ENCODE results near the gene HOXA10.

Gene HOXA10

DNA sequence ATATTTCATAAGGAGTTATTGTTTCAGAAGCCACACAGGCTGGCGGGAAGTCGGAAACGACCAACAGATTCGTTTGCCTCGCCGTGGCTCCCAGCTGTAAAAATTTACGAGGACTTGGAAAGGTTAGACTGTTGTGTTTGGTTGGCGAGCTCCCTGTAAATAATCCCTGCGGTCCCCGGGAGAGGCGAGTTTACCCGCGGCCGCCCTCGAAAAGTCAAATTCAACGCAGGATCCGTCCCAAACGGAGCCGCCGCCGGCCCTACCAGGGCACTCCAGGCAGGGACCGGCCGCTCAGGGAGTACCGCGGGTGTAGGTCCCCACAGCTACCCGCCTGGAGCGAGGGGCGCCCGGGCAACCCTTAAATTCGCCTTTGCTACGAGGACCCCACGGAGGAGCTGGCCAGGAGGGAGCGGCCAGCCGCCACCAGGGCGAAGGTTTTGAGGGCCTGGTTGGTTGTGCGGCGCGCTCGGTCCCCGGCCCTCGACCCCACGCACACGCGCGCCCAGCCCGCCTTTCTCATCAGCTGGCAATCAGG, 8.1 kb downstream of the HOXA10 start:
- no peak for DNase-seq (ENCODE audit: low spot score)

DNA sequence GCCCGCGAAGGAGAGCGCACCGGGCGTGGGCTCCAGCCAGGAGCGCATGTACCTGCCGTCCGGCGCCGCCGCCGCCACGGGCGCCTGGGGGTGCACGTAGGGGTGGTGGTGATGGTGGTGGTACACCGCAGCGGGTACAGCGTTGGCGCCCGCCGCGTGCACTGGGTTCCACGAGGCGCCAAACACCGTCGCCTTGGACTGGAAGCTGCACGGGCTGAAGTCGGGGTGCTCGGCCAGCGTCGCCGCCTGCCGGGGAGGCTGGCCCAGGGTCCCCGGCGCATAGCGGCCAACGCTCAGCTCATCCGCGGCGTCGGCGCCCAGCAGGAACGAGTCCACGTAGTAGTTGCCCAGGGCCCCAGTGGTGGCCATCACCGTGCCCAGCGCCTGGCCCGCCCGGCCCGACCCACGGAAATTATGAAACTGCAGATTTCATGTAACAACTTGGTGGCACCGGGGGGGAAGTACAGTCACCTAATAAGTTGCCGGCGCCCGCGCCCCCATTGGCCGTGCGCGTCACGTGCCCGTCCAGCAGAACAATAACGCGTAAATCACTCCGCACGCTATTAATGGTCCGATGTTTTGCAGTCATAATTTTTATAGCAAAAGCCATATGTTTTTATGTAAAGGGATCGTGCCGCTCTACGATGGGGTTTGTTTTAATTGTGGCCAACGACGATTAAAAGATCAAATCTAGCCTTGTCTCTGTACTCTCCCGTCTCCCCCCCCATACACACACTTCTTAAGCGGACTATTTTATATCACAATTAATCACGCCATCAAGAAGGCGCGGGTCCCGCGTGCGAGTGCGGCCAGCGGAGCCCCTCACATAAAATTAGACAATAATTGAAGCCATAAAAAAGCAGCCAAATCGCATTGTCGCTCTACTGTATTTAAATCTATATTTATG, 8.8 kb downstream of the HOXA10 start, which contains the start of gene HOXA9:
Gene HOXA9, minus strand, starts transcription at position 449 of the 907 bp plus-strand sequence. Its CDS starts 80 bp downstream, at position 369.
- peak; percentile 84 for DNase-seq (ENCODE audit: low spot score)

DNA sequence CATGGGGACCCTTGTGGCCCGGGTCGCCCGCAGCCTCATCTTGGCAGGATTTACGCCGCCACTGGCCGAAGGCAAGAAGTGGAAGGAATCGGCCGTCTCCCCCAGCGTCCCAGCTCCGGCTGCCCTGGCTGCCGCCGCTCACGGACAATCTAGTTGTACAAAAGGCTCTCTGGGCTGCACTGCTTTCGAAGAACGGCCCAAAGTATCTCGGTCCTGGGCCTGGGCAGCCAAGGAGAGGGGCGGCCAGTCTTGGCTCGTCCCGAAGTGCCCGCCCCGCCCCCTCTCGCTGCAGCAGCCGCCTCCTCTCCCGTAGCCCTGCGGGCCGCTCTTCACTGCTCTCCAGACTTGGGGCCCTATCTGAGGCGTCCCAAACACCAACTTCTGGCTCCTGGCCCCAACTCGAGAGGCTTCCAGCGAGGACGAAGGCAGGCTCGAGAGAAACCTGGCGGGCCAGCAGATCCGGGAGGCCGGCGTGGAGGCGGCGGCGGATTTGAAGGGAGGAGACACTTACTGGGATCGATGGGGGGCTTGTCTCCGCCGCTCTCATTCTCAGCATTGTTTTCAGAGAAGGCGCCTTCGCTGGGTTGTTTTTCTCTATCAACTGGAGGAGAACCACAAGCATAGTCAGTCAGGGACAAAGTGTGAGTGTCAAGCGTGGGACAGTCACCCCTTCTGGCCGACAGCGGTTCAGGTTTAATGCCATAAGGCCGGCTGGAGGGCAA, 9.6 kb downstream of the HOXA10 start:
- DNase-seq (ENCODE audit: low spot score), result no peak

DNA sequence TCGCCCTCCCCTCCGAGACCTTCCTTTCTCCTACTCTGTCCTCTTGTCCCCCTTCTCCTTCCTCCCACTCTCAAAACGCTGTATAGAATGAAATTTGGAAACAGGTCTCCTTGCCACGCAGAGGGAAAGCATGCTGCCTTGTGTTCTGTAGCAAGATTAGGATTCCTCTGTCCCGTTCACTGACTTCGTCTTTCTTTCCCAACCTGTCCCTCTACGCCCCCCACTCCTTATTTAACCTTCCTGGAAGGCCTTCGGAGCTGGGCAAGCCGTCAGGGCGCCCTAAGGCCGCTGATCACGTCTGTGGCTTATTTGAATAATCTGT, 10.1 kb downstream of the HOXA10 start:
- no peak for DNase-seq (ENCODE audit: low spot score)

DNA sequence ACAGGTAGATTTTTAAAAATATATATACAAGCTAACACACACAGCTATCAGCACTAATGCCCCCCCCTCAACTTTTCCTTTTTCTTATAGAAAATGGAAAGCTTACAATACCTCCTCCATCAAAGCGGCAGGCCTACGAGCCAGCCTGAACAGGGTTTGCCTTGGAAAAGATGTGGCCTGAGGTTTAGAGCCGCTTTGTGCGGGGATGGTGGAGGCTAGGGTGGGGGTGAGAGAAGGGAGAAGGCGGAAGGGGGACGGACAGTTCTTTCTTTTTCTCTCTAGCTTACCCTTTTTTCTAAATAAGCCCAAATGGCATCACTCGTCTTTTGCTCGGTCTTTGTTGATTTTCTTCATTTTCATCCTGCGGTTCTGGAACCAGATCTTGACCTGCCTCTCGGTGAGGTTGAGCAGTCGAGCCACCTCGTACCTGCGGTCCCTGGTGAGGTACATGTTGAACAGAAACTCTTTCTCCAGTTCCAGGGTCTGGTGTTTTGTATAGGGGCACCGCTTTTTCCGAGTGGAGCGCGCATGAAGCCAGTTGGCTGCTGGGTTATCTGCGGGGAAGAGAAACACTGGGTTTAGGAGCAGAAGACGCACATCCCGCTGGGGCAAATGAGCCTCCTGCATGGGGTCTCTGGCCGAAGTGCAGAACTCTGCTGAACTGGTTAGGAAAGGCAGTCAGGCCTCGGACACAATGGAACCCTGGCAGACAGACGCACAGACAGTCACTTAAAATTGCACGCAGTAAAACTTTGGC, 10.7 kb downstream of the HOXA10 start:
- DNase-seq (ENCODE audit: low spot score), result no peak

DNA sequence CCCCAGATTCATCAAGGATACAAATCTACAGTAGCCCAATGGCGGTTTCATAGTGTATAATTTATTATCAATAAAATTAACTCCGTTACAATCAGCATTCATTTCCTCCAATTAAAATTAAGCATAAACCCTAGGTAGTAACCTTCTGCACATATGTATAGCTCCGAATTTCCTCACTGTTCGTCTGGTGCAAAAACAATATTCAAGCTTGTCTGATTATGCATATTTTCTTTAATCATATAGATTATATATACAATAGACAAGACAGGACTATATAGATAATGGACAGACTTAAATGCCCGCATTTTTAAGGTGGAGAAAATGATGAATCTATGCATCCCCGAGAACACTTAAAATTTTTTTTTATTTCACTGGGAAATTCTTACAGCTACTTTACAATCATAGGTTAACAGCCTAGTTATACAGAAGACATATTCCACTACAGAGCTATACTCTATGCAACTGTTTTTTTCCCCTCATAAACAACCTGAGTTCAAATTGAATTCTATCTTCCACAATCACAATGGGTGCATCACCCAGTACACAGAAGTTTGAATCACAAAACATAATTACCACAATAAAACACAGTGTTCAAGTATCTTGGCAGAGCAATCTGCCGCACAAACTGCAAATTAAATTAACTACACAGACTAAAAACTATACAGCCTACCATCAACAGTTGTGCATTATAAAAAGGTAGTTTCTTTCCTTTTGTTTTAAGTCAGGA, 11.4 kb downstream of the HOXA10 start:
- DNase-seq (ENCODE audit: low spot score), result no peak

DNA sequence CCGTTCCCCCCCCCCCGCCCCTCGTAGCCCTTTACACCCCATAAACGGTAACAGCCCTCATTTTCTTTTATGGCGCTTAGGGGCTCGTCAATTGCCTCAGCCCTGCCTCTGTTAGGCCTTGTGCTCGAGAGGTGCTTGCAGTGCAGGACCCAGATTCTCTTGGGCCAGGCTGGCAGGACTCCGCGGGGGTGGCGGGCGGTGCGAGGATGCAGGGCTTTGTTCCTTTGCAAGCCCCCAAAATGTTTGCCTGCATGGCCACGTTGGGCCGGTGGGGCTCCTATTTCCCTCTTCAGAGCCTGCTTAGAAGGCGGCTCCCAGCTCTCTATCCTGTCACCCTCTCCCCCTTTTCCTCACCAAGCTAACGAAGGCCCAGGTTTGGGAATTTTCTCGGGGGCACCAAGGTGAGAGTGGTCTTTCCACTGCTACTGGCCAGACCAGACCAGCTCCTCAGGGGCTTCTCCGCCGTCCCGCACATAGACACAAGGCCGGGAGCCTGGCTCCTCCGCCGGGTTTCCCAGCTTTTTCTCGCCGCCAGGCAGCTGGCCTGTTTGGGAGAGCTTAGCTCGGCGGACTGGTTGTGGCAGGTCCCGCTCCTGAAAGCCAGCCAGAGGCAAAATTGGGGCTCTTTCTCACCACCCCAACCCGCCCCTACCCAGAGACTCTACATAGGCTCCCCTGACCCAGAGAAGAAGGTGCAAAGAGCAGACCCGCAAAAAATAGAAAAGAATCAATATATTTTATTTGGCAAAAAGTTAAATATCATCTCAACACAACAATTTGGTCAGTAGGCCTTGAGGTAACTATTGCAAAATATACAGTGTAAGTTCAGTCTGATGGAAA, 12.2 kb downstream of the HOXA10 start:
- no peak for DNase-seq (ENCODE audit: low spot score)

DNA sequence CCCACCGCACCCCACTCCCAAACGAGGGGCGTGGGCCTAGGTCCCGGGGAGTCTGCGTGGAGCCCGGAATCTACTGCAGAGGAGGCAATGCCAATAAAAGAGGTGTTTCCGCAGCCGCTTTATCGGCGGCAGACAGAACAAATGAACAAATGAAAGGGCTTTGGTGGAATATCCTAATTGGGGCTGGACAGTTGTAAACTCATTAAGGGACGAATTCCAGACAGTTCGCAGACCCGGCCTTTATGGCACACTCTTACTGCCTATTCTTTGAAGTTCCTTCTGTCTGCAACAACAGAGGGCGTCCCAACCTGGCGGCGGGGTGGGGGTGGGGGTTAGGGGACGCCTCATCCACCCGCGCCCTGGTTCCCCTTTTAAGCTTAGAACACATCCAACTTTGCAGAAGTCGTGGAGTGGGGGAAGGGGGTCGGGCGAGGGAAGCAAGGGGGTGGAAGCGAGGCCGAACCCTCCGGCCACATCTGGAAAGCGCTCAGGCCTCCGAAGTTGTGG, 12.9 kb downstream of the HOXA10 start:
- DNase-seq (ENCODE audit: low spot score), result no peak

DNA sequence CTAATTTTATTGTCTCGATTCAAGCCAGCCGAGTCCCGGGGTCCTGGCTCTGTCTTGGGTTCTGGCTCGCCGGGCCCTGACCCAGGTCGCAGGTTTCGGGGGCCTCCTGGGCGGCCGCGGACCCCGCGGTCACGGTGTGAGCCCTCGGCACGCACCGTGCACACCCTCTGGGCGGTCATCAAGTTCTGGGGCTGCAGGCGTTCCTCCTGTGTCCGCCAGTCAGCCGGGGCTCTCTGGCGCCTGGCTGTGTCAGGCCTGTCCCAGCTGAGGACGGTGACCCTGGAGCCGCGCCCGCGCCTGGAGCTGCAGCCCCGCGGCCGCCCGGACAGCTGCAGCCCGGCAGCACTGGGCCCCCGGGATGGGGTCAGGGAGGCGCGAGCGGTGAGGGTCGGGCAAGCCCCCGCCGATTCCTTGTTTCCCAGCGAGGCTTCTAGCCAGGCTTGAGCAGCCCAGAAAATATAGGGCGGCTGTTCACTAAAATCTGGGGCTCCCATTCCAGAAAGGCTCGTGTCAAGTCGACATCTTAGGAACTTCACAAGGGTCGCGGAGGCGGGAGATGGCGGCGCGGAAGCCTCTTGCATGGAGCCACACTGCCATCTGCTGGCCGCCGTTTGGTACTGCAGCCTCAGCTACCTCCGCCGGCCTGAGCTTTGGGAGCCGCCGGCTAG, 13.4 kb downstream of the HOXA10 start:
- DNase-seq (ENCODE audit: low spot score), result peak; percentile 72

DNA sequence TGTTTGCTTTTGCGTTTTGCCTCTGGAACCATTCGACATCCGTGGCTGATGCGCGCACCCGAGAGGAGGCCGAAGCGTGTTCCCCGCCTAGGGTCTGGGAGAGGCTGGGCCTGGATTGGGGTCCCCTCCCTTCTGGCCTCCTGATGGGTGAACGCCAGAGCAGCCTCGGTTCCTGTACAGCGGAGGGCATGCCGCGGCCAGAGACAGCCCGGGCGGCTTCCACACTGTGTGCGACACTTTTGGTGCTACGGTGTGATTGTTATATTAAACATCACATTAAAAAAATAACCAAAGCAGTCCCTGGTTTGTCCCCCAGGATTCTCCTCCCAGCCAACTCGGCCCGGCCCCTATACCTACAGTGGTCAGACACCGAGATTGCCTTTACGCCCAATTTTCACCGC, 14.0 kb downstream of the HOXA10 start:
- no peak for DNase-seq (ENCODE audit: low spot score)

DNA sequence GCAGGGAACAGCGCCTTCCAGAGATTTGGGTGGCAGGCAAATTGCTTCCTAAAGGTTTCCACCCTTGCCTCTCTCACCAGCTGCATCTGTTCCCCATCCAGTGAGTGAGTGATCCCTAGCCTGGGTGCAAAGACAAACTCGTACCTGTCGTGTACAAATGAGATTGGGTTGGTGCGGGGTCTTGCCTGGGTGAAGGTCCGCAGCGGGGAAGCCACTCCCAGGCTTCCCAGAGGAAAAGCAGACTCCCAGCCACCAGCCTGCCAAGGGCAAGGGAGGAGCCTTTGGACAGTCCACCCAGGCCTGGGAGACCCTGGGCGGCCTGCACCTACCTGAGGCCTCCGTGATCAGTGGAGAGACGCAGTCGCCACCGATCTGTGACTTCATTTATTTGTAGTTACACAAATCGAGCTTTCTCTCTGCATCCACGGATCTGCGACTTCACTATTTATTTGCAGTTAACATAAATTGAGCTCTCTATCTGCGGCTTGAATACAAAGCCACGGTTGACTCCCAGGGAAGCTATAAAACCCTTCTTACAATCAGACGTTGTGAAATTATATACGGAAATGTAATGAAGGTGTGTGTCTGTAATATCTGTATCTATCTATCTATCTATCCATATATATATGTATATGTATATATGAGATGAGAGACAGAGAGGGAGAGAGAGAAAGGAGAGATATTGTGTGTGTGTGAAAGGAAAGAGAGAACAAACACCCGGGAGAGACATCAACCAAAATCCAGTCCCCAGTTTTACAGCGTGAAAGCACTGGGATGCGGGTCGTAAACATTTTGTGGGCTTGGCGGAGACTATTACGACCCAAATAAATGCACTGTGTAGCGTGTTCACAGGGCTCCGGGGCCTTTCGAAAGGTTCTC, 14.6 kb downstream of the HOXA10 start:
- no peak for DNase-seq (ENCODE audit: low spot score)

DNA sequence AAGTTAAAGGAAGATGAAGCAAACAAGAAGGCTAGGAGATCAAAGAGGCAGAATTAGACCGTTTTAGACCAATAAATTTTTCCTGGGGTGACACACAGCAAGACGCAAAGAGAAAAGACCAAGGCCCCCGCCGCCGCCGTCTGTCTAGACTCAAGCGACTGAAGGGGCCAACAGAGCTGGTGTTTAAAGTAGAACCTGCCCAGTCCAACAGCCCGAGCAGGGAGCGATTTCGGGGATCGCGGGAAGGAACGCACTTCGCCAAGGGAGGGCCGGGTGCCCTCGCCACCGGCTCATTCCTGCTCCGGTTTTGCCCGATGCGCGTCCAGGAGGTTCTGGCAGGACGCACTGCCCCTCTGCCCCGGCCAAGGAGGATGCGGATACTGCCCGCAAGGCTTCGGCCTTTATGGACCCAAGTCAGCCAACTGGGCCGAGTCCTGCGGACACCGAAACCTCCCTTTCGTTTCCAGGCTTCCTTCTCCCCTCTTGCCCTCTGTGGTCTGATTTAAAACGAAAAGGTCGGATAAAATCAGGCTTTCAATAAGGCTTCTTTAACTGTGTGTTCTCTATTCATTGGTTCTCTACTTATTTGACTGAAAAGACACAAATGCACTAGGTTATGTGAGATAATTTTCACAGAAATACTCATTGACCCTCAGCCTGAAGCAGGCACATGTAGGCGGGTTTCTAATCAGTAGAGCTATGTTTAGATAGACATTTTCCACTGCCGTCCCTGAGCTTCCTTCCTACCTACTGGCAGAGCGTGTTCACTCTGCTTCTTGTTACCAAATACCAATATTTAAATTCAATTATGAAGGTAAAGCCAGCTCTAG, 15.5 kb downstream of the HOXA10 start:
- no peak for DNase-seq (ENCODE audit: low spot score)

DNA sequence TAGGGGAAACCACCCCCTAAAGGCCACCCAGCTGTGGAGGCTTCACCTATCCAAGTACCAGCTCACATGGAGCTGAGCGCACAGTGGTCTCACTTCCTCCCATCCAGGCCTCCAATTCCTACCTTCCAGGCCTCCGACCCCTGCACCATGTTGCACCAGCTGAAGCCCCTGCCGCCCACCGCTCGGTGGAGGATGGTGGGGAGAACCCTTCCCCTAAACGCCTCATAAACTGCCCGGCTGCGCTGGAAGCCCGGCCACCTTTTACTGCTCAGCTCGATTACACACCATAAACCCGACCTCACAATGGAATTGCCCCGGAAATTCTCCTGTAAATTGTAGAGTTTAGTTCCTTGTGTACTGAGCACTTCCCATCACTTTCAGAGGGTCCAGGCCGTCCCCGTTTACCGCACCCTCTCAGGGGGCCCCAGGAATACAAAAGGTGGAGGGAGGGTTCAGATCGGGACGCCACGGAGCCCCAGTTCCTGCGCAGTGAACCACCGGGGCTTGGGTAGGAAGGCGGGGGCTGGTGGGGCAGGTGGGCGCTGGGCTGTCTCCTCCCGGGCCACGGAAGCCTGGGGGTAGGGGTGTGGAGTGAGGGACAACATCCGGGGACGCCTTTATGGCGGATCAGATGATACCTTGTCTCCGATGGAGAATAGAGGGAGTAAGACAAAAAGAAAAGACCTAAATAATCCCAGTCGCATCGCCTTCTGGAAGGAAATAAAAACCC, 16.3 kb downstream of the HOXA10 start:
- DNase-seq (ENCODE audit: low spot score), result no peak

DNA sequence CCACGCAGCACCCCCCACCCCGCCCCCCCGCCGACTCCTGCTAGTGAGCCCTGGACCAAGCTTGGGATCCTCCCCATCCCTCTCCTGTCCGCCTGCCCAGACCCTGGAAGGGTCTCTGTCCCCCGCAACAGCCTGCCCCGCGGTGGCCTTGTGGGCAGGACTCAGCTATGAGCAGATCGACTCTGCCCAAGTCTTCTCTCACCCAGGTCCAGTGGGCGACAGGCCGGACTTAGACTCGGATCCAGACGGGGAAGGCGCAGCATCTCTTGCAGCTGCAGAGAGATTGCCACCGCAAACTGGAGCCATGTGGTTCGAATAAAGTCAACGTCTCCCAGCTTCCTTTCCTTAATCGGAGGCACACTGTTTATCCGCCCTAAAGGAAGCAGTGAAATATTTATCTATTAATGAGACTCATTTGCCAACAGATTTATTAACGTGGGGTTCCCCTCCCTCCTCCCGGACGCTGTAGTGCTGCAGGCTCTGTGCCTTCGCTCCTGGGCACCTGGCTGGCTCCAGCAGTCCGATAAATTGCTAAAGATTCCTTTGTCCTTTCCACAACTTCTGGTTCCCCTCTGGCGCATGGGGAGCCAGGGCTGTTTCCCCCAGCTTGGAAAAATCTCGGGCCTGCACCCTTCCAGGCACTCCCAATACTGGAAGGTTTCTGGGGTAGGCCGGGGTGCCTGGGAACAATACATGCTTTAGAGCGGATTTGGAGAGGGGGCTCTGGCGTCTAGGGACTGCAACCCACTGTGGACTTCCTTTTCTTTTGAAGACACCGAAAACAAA, 17.0 kb downstream of the HOXA10 start:
- DNase-seq (ENCODE audit: low spot score), result no peak

DNA sequence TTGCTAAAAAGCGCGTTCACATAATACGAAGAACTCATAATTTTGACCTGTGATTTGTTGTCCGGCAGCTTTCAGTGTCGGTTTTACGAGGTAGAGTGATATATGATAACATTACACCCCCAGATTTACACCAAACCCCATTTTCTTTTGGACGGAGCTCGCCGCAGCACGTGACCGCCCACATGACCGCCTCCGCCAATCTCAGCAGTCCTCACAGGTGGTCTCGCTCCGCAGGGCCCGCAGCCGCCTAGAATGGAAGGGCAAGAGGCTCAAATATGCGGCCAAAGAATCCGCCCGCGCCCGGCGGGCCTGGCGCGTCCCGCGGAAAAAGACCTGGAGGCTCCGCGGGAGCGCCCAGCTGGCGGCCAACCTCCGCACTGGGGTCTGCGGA, 17.6 kb downstream of the HOXA10 start, which contains the start of gene HOXA7:
Gene HOXA7, minus strand, starts transcription at position 168 of the 391 bp plus-strand sequence. Its CDS starts 130 bp downstream, at position 38.
- peak; percentile 75 for DNase-seq (ENCODE audit: low spot score)

DNA sequence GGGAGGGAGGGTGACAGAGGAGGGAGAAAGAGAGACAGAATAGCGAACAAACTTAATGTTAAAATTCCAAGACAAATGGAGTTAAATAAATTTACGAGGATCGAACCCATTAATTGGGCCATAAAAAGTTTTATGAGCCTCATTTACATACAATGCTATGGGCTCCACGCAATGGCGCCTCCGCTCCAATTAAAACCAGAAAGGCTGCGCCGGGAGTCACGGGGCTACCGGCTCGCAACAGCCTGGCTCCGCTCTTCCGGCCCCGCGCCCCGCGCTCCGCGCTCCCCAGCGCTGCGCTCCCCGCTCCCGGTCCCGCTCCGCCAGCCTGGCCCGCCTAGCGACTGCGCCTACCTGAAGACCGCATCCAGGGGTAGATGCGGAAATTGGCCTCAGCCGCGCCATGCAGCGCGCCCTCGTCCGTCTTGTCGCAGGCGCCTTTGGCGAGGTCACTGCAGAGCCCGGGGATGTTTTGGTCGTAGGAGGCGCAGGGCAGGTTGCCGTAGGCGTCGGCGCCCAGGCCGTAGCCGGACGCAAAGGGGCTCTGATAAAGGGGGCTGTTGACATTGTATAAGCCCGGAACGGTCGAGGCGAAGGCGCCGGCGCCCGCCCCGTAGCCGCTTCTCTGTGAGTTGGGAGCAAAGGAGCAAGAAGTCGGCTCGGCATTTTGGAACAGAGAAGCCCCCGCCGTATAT, 18.2 kb downstream of the HOXA10 start:
- no peak for DNase-seq (ENCODE audit: low spot score)

Measured in AG08395 (cell line).